Measurements from ENCODE around the gene IL32.

DNA sequence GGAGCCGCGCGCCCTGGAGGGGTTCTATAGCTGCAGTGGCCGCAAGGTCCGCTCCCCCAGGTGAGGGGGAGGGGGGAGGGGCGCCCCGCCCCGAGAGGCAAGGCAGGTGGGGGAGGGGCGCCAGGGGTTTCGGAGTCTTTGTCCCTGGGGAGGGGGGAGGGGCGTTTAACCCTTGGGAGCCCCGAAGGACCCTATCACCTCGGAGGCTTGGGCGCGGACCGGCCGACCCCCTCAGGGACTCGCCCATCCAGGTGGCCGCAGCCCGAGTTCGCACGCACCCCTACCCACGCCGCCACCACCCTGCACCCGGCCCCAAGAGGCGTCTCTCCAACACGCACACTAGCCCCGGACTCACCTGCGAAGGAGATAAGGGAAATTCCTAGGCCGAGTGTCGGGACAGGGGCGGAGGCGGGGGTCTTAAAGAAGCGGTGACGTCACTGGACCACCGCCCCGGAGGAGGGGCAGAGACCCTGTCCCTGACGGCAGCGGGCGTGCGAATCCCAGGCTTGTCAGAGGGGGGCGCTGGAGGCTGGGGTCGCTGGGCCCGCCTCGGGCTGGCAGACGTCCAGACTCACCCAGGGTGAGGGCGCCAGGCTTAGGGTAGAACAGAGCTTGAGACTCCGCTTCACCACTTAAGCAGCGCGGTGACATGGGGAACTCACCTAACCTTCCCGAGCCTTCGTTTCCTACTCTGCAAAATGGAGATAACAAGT, 47.5 kb upstream of the IL32 start, which contains the start of gene CLDN6:
- TF ChIP-seq, protein P1, sequence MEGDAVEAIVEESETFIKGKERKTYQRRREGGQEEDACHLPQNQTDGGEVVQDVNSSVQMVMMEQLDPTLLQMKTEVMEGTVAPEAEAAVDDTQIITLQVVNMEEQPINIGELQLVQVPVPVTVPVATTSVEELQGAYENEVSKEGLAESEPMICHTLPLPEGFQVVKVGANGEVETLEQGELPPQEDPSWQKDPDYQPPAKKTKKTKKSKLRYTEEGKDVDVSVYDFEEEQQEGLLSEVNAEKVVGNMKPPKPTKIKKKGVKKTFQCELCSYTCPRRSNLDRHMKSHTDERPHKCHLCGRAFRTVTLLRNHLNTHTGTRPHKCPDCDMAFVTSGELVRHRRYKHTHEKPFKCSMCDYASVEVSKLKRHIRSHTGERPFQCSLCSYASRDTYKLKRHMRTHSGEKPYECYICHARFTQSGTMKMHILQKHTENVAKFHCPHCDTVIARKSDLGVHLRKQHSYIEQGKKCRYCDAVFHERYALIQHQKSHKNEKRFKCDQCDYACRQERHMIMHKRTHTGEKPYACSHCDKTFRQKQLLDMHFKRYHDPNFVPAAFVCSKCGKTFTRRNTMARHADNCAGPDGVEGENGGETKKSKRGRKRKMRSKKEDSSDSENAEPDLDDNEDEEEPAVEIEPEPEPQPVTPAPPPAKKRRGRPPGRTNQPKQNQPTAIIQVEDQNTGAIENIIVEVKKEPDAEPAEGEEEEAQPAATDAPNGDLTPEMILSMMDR (IDR thresholded peaks at IDR 0.05) = no peak
- no peak for TF ChIP-seq POLR2A (IDR thresholded peaks at IDR 0.05)
